Mesodermal cell (in vitro differentiated cells): ENCODE measurements around the gene C19orf12.
"Not testable (repeated sequence)": the region's sequence is repeated elsewhere in the genome, so short reads cannot be mapped to it uniquely, and the experiment has no call there.

ENCODE experiments used
- H3K27ac ChIP-seq: 2 replicates; pipeline ENCODE4 v1.7.0; 2013; ENCODE audit warnings: mild to moderate bottlenecking, low read depth, low read length, moderate library complexity; ENCODE audit not compliant: severe bottlenecking
- H3K36me3 ChIP-seq: 2 replicates; pipeline ENCODE4 v1.7.1; 2013; ENCODE audit warnings: mild to moderate bottlenecking, low read length, moderate library complexity; ENCODE audit not compliant: control insufficient read depth, insufficient read depth
- H3K4me1 ChIP-seq: one replicate; pipeline ENCODE4 v1.7.1; 2013; ENCODE audit warnings: mild to moderate bottlenecking, low read length; ENCODE audit not compliant: insufficient read depth, control insufficient read depth, poor library complexity, severe bottlenecking
- H3K4me3 ChIP-seq: 2 replicates; pipeline ENCODE4 v1.7.0; 2013; ENCODE audit warnings: low read length, control low read depth, mild to moderate bottlenecking; ENCODE audit not compliant: insufficient read depth, poor library complexity, severe bottlenecking; ENCODE audit errors: extremely low read depth
- H3K9me3 ChIP-seq: 2 replicates; pipeline ENCODE4 v1.7.1; 2013; ENCODE audit warnings: mild to moderate bottlenecking, low read length, moderate library complexity; ENCODE audit not compliant: control insufficient read depth
- WGBS, 2 experiments: methylation state at CpG; one replicate each; pipeline ENCODE4 v1.1.5; 2013; ENCODE audit warnings: missing lambda C conversion rate in 2 of 2; ENCODE audit not compliant: insufficient coverage in 2 of 2; 5-methylcytosine and 5-hydroxymethylcytosine counted together

The C19orf12 gene

GRCh38 chr19:29674374-29675119, 40.5 kb downstream of the C19orf12 start:
- Histone ChIP-seq H3K27ac (no peak overlapping the region), H3K4me3 (no peak overlapping the region), H3K36me3 (no peaks in the 10 kb centered on the region), H3K9me3 (no peaks in the 10 kb centered on the region), H3K4me1 (no peaks in the 10 kb centered on the region)
- WGBS, 2 experiments = 93 to 95% methylated on average over 25 to 34 of the region's 34 CpGs

- Histone ChIP-seq H3K27ac (no peak overlapping the region), H3K4me1 (no peaks in the 10 kb centered on the region), H3K4me3 (no peak overlapping the region), H3K9me3 (no peaks in the 10 kb centered on the region), H3K36me3 (no peaks in the 10 kb centered on the region)
- 95 to 96% methylated on average over 53 to 55 of the region's 57 CpGs for WGBS, 2 experiments
Observed at GRCh38 chr19:29673451-29674371, 41.4 kb downstream of the C19orf12 start.

- Histone ChIP-seq H3K4me1 (no peaks in the 10 kb centered on the region), H3K27ac (no peak overlapping the region), H3K4me3 (no peak overlapping the region), H3K36me3 (no peaks in the 10 kb centered on the region), H3K9me3 (no peaks in the 10 kb centered on the region)
- WGBS, 2 experiments = 90 to 93% methylated on average over 5 to 11 of the region's 11 CpGs
Observed at GRCh38 chr19:29672933-29673336, 42.1 kb downstream of the C19orf12 start.

GRCh38 chr19:29672319-29672932, 42.6 kb downstream of the C19orf12 start:
- 75 to 87% methylated on average over 5 to 8 of the region's 8 CpGs for WGBS, 2 experiments
- H3K4me3 ChIP-seq = no peak overlapping the region
- H3K27ac ChIP-seq = no peak overlapping the region
- H3K36me3 ChIP-seq = no peaks in the 10 kb centered on the region
- H3K9me3 ChIP-seq = no peaks in the 10 kb centered on the region
- peaks cover 1% of the 10 kb centered on the region for H3K4me1 ChIP-seq

- 91% methylated on average over 11 to 12 of the region's 12 CpGs for WGBS, 2 experiments
- Histone ChIP-seq H3K4me3 (no peak overlapping the region), H3K4me1 (peaks cover 8% of the 10 kb centered on the region), H3K27ac (no peak overlapping the region), H3K9me3 (no peaks in the 10 kb centered on the region), H3K36me3 (no peaks in the 10 kb centered on the region)
Observed at GRCh38 chr19:29671393-29672160, 43.5 kb downstream of the C19orf12 start.

- WGBS, 2 experiments = 88 to 100% methylated on average over 1 of the region's 6 CpGs
- not testable (repeated sequence) for H3K4me1 ChIP-seq, H3K27ac ChIP-seq, H3K36me3 ChIP-seq, H3K9me3 ChIP-seq, H3K4me3 ChIP-seq
Observed at GRCh38 chr19:29671026-29671392, 44.1 kb downstream of the C19orf12 start.

GRCh38 chr19:29670255-29670654, 44.8 kb downstream of the C19orf12 start:
- H3K27ac ChIP-seq = no peak overlapping the region
- WGBS, 2 experiments = 92% methylated on average over 3 of the region's 5 CpGs; no CpG with 5 or more reads in 1 of the 2 experiments
- peaks cover 8% of the 10 kb centered on the region for H3K4me1 ChIP-seq
- no peak overlapping the region for H3K4me3 ChIP-seq
- H3K36me3 ChIP-seq = no peaks in the 10 kb centered on the region
- no peaks in the 10 kb centered on the region for H3K9me3 ChIP-seq

GRCh38 chr19:29668746-29669609, 46.1 kb downstream of the C19orf12 start:
- no peak overlapping the region for H3K4me3 ChIP-seq
- H3K4me1 ChIP-seq = peaks cover 12% of the 10 kb centered on the region
- WGBS, 2 experiments = 80 to 92% methylated on average over 9 to 11 of the region's 13 CpGs
- H3K27ac ChIP-seq = no peak overlapping the region
- no peaks in the 10 kb centered on the region for H3K9me3 ChIP-seq
- H3K36me3 ChIP-seq = no peaks in the 10 kb centered on the region

GRCh38 chr19:29667901-29668341, 47.1 kb downstream of the C19orf12 start:
- H3K4me3 ChIP-seq = no peak overlapping the region
- peaks cover 20% of the 10 kb centered on the region for H3K4me1 ChIP-seq
- no peaks in the 10 kb centered on the region for H3K9me3 ChIP-seq
- no peak overlapping the region for H3K27ac ChIP-seq
- WGBS, 2 experiments = 84 to 86% methylated on average over 7 of the region's 7 CpGs
- H3K36me3 ChIP-seq = no peaks in the 10 kb centered on the region
